SK-N-SH (cell line): ENCODE results near the gene CTSE. TPM values are rescaled to one million over a fixed set of nuclear protein-coding genes. Genes with fewer than 3 reads are reported as not detected.

ENCODE experiments used
- CTCF ChIA-PET: fragments of 300-600, 350-600 bp; formaldehyde crosslinking; extraction: SDS; loops from one replicate; lab custom pipeline; 2021; lab: Yijun Ruan, JAX
- POLR2A ChIA-PET: fragments of 350-600 bp; sonication (Branson Sonifier 250); formaldehyde crosslinking; extraction: SDS; loops from one replicate; lab custom pipeline; 2020; ENCODE audit warnings: antibody characterized with exemption, inconsistent platforms; lab: Yijun Ruan, JAX
- DNase-seq: peaks from one replicate; pipeline ENCODE4 v3.0.0; 2012
- H2AFZ ChIP-seq: fragments of 200-600 bp; sonication (generic); 2 replicates; pipeline ENCODE4 v1.8.1; 2016; ENCODE audit warnings: antibody characterized with exemption, mild to moderate bottlenecking, low read depth
- H3F3A ChIP-seq: fragments of 200-600 bp; sonication (generic); replicated peaks from 2 replicates; pipeline ENCODE3; 2016; ENCODE audit warnings: antibody characterized with exemption, mild to moderate bottlenecking; ENCODE audit not compliant: insufficient read depth
- H3K27ac ChIP-seq, 2 experiments: fragments of 200-500 bp in 1 of 2; fragments of 200-600 bp in 1 of 2; sonication (Bioruptor generic) in 1 of 2; sonication (generic), shearing (Covaris generic) in 1 of 2; 2 replicates each; pipeline versions ENCODE4 v1.5.1 to v1.6.1; 2014 to 2016; ENCODE audit warnings: low read depth in 2 of 2, inconsistent platforms in 1 of 2, low read length in 1 of 2, mild to moderate bottlenecking in 1 of 2, mixed read lengths in 1 of 2
- H3K27me3 ChIP-seq: fragments of 200-600 bp; sonication (generic), shearing (Covaris generic); 2 replicates; pipeline ENCODE4 v1.6.1; 2016; ENCODE audit warnings: mixed run types; ENCODE audit not compliant: insufficient read depth
- H3K36me3 ChIP-seq, 2 experiments: fragments of 200-500 bp in 1 of 2; fragments of 200-600 bp in 1 of 2; sonication (Bioruptor generic) in 1 of 2; sonication (generic) in 1 of 2; replicated peaks in 1 of 2; 2 replicates each; pipeline versions ENCODE3 to v1.5.1; 2014 to 2016; ENCODE audit warnings: low read length in 1 of 2, mild to moderate bottlenecking in 1 of 2; ENCODE audit not compliant: insufficient read depth in 2 of 2, control insufficient read depth in 1 of 2
- H3K4me1 ChIP-seq, 2 experiments: fragments of 200-500 bp in 1 of 2; fragments of 200-600 bp in 1 of 2; sonication (Bioruptor generic) in 1 of 2; sonication (generic), shearing (Covaris generic) in 1 of 2; 2 replicates each; pipeline versions ENCODE4 v1.5.1 to v1.6.1; 2014 to 2016; ENCODE audit warnings: low read depth in 1 of 2, low read length in 1 of 2, mixed run types in 1 of 2; ENCODE audit not compliant: insufficient read depth in 2 of 2, control insufficient read depth in 1 of 2
- H3K4me2 ChIP-seq: fragments of 200-600 bp; sonication (generic), shearing (Covaris generic); 2 replicates; pipeline ENCODE4 v1.6.1; 2017; ENCODE audit warnings: mixed run types
- H3K4me3 ChIP-seq, 2 experiments: fragments of 200-500 bp in 1 of 2; fragments of 200-600 bp in 1 of 2; sonication (Bioruptor generic) in 1 of 2; sonication (generic), shearing (Covaris generic) in 1 of 2; 2 replicates each; pipeline versions ENCODE4 v1.5.1 to v1.8.1; 2014 to 2016; ENCODE audit warnings: low read depth in 2 of 2, inconsistent platforms in 1 of 2, low read length in 1 of 2, mild to moderate bottlenecking in 1 of 2, mixed read lengths in 1 of 2, moderate library complexity in 1 of 2
- H3K79me2 ChIP-seq: fragments of 200-600 bp; sonication (generic); 2 replicates; pipeline ENCODE4 v1.8.1; 2017; ENCODE audit warnings: mild to moderate bottlenecking; ENCODE audit not compliant: insufficient read depth
- H3K9ac ChIP-seq: fragments of 200-600 bp; sonication (generic); 2 replicates; pipeline ENCODE4 v1.6.1; 2017; ENCODE audit warnings: mixed run types
- H3K9me2 ChIP-seq: fragments of 200-600 bp; sonication (generic); 2 replicates; pipeline ENCODE4 v1.6.1; 2017; ENCODE audit warnings: mixed run types
- H3K9me3 ChIP-seq: fragments of 200-600 bp; sonication (generic); 2 replicates; pipeline ENCODE4 v1.6.1; 2017; ENCODE audit warnings: mixed run types, mild to moderate bottlenecking, moderate library complexity
- H4K20me1 ChIP-seq: fragments of 200-600 bp; sonication (generic); 2 replicates; pipeline ENCODE4 v1.6.1; 2017; ENCODE audit warnings: mild to moderate bottlenecking, mixed run types; ENCODE audit not compliant: insufficient read depth
- ELF1 ChIP-seq: IDR thresholded peaks from 2 replicates; pipeline ENCODE4 v1.4.0; 2012
- EZH2phosphoT487 ChIP-seq: fragments of 200-600 bp; sonication (generic); IDR thresholded peaks from 2 replicates; pipeline ENCODE4 v1.6.1; 2017; ENCODE audit warnings: low read depth, mixed run types, mild to moderate bottlenecking, antibody characterized with exemption, moderate library complexity, borderline replicate concordance
- GABPA ChIP-seq: IDR thresholded peaks from 2 replicates; pipeline ENCODE4 v1.4.0; 2012; ENCODE audit warnings: low read depth, mild to moderate bottlenecking
- JUND ChIP-seq: IDR thresholded peaks from 2 replicates; pipeline ENCODE4 v1.4.0; 2012
- MEF2A ChIP-seq: IDR thresholded peaks from 2 replicates; pipeline ENCODE4 v1.4.0; 2012; ENCODE audit warnings: low read depth, borderline replicate concordance
- MXI1 ChIP-seq: IDR thresholded peaks from 2 replicates; pipeline ENCODE4 v1.6.1; 2012; ENCODE audit warnings: mild to moderate bottlenecking, low read depth, low read length, improper control_type of control experiment
- RAD21 ChIP-seq: IDR thresholded peaks from 2 replicates; pipeline ENCODE4 v1.6.1; 2012; ENCODE audit warnings: mild to moderate bottlenecking, low read length
- RFX5 ChIP-seq: IDR thresholded peaks from 2 replicates; pipeline ENCODE4 v1.6.1; 2012; ENCODE audit warnings: mild to moderate bottlenecking, improper control_type of control experiment, low read length
- RXRA ChIP-seq: IDR thresholded peaks from 2 replicates; pipeline ENCODE4 v1.4.0; 2012; ENCODE audit warnings: low read depth, mild to moderate bottlenecking, borderline replicate concordance
- SIN3A ChIP-seq: IDR thresholded peaks from 2 replicates; pipeline ENCODE4 v1.6.1; 2012; ENCODE audit warnings: low read depth, mild to moderate bottlenecking, low read length, moderate library complexity, borderline replicate concordance
- TAF1 ChIP-seq: IDR thresholded peaks from 2 replicates; pipeline ENCODE4 v1.6.1; 2012; ENCODE audit warnings: low read depth, mild to moderate bottlenecking, low read length, moderate library complexity, borderline replicate concordance
- TEAD4 ChIP-seq: IDR thresholded peaks from 2 replicates; pipeline ENCODE4 v1.4.0; 2012; ENCODE audit warnings: mild to moderate bottlenecking, borderline replicate concordance; ENCODE audit not compliant: insufficient read depth
- WGBS: methylation state at CpG from one replicate; pipeline ENCODE4 v1.1.6; 2017; ENCODE audit warnings: low lambda C conversion rate; 5-methylcytosine and 5-hydroxymethylcytosine counted together
- polyA plus RNA-seq, 3 experiments: library from polyadenylated mRNA; depleted of rRNA; stranded (reverse); fragments of >200 nt; gene quantifications; 2 replicates each; pipeline ENCODE4 v1.2.3, GENCODE V29; 2012
- TF ChIP-seq, protein P1 (sequence below): fragments of 150-350 bp; IDR thresholded peaks from 2 replicates; pipeline ENCODE4 v1.6.1; 2017; ENCODE audit warnings: antibody characterized with exemption, low read length, low read depth, borderline replicate concordance
- TF ChIP-seq, protein P2 (sequence below): IDR thresholded peaks from 2 replicates; pipeline ENCODE4 v1.4.0; 2012; ENCODE audit warnings: low read depth, borderline replicate concordance
- TF ChIP-seq, protein P3 (sequence below): IDR thresholded peaks from 2 replicates; pipeline ENCODE4; 2012
- TF ChIP-seq, protein P4 (sequence below): IDR thresholded peaks from 2 replicates; pipeline ENCODE4 v1.4.0; 2012; ENCODE audit warnings: low read depth
- TF ChIP-seq, protein P5 (sequence below): IDR thresholded peaks from 2 replicates; pipeline ENCODE4 v1.6.1; 2012; ENCODE audit warnings: mild to moderate bottlenecking, low read depth, low read length, moderate library complexity

CTSE gene
- polyA plus RNA-seq, 1 of the 3 experiments (the other 2 are of a cell fraction): not detected

DNA sequence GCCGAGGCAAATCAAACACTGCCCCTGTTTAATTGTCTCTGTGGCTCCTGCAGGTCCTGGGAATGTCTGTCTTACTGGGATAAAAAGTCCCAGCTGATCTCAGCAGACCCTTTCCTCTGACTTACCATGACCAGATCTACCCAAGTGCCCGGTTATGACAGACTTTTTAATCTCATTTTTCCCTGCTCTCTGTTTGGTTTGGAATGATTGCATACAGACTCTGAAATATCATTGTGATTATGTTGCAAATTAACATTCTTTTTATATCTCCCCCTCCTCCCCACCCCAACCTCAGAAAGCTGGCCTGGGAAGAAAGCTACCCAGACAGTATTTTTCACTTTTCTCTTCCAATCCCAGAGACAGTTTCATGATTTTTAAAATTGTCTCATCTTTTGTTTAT, 36.8 kb downstream of the CTSE start (continued):
- no peak for TF ChIP-seq MEF2A
- TF ChIP-seq RFX5: no peak
- TF ChIP-seq, protein P1, sequence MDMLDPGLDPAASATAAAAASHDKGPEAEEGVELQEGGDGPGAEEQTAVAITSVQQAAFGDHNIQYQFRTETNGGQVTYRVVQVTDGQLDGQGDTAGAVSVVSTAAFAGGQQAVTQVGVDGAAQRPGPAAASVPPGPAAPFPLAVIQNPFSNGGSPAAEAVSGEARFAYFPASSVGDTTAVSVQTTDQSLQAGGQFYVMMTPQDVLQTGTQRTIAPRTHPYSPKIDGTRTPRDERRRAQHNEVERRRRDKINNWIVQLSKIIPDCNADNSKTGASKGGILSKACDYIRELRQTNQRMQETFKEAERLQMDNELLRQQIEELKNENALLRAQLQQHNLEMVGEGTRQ: no peak

DNA sequence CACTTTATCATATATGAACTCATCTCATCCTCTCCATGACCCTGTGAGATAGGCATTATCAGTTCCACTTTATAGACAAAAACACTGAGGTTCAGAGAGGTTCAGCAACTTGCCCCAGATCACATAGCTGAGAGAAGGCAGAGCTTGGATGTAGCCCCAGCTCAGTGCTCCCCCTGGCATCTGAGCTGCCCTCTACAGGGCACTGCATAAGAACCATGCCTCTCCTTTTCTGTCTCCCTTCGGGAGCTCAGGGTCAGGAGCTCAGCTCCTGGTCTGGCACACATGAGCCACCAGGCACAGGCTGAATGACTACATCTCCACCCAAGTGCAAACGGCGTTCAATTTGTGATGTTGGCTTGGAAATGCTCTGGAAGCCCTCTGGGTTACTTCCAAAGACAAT, 37.4 kb downstream of the CTSE start:
- Histone ChIP-seq H3K79me2 (no peaks in the 10 kb centered on the region), H3K9me2 (no peaks in the 10 kb centered on the region), H3K36me3 (no peaks in the 10 kb centered on the region), H3F3A (no peaks in the 10 kb centered on the region), H2AFZ (no peak overlapping the region), H3K4me1 (no peaks in the 10 kb centered on the region; a peak in 1 of 4 replicates), H3K9ac (no peak overlapping the region), H3K27ac (peak overlapping the region in 1 of 2 experiments; percentile 41; a peak in 2 of 4 replicates), H3K9me3 (no peaks in the 10 kb centered on the region), H3K4me2 (no peak overlapping the region), H4K20me1 (no peaks in the 10 kb centered on the region), H3K4me3 (no peak overlapping the region), H3K27me3 (no peaks in the 10 kb centered on the region; the same call in 1 of the 2 replicates)
- TF ChIP-seq, protein P2, sequence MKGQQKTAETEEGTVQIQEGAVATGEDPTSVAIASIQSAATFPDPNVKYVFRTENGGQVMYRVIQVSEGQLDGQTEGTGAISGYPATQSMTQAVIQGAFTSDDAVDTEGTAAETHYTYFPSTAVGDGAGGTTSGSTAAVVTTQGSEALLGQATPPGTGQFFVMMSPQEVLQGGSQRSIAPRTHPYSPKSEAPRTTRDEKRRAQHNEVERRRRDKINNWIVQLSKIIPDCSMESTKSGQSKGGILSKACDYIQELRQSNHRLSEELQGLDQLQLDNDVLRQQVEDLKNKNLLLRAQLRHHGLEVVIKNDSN: no peak
- TF ChIP-seq RFX5 (no peak), RXRA (no peak), JUND (no peak), TEAD4 (no peak), ELF1 (no peak), SIN3A (no peak), TAF1 (no peak), GABPA (no peak), EZH2phosphoT487 (no peak), MEF2A (no peak), RAD21 (no peak), MXI1 (no peak)
- TF ChIP-seq, protein P3, sequence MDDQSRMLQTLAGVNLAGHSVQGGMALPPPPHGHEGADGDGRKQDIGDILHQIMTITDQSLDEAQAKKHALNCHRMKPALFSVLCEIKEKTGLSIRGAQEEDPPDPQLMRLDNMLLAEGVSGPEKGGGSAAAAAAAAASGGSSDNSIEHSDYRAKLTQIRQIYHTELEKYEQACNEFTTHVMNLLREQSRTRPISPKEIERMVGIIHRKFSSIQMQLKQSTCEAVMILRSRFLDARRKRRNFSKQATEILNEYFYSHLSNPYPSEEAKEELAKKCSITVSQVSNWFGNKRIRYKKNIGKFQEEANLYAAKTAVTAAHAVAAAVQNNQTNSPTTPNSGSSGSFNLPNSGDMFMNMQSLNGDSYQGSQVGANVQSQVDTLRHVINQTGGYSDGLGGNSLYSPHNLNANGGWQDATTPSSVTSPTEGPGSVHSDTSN: no peak
- TF ChIP-seq, protein P4, sequence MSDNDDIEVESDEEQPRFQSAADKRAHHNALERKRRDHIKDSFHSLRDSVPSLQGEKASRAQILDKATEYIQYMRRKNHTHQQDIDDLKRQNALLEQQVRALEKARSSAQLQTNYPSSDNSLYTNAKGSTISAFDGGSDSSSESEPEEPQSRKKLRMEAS: no peak
- TF ChIP-seq, protein P5, sequence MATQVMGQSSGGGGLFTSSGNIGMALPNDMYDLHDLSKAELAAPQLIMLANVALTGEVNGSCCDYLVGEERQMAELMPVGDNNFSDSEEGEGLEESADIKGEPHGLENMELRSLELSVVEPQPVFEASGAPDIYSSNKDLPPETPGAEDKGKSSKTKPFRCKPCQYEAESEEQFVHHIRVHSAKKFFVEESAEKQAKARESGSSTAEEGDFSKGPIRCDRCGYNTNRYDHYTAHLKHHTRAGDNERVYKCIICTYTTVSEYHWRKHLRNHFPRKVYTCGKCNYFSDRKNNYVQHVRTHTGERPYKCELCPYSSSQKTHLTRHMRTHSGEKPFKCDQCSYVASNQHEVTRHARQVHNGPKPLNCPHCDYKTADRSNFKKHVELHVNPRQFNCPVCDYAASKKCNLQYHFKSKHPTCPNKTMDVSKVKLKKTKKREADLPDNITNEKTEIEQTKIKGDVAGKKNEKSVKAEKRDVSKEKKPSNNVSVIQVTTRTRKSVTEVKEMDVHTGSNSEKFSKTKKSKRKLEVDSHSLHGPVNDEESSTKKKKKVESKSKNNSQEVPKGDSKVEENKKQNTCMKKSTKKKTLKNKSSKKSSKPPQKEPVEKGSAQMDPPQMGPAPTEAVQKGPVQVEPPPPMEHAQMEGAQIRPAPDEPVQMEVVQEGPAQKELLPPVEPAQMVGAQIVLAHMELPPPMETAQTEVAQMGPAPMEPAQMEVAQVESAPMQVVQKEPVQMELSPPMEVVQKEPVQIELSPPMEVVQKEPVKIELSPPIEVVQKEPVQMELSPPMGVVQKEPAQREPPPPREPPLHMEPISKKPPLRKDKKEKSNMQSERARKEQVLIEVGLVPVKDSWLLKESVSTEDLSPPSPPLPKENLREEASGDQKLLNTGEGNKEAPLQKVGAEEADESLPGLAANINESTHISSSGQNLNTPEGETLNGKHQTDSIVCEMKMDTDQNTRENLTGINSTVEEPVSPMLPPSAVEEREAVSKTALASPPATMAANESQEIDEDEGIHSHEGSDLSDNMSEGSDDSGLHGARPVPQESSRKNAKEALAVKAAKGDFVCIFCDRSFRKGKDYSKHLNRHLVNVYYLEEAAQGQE: no peak
- no peak for DNase-seq
- 63% methylated on average over 2 of the region's 3 CpGs for WGBS
- POLR2A ChIA-PET: no interaction called here
- CTCF ChIA-PET: interaction anchor here (0.9 to 12.5 kb wide), 7 partner anchors 8 to 193 kb away, joined by 3 to 366 read pairs (median 5); no protein-coding TSS in a partner anchor
